A204.1 (cell line): Measurements from ENCODE around the gene FRMD6.

ENCODE experiments used
- FAIRE-seq: peaks from 2 replicates; lab custom pipeline; 2012; peaks lifted over from hg19 to GRCh38; lab: Jason Lieb, UNC

FRMD6 gene

DNA sequence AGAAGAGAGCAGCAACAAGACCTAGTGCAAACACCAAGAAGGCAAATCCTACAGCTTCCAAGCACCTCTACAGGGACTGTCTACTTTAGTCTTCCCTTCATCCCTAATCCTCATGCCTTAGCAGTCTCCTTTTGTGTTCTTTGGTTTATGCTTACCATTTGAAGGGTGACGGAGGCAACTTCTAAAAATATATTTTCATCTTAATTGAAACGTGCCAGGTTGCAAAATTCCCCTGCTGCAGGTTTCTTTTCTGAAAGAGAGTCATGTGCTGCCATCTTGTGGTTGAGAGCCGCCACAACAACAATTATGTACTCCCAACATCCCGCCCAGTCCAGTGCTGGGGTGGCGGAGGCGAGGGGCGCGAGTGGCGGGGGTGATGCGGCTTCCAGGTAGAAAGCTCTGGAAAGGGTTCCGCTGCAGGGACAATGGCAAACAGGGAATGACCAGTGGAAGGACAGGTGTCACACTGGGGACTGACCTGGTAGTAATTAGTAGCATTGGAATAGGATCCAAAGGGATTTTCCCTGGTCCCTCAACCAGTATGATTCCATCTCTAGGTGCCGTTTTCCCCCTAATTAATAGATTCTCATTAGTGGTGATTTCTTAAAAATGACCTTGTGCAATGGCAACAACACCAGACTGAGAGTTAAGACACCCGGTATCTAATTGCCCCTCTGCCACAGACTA is 128.4 kb downstream of the FRMD6 start:
- no peak for FAIRE-seq
